Upper lobe of right lung (tissue), 1 donor: ENCODE results near the gene GCSH. TPM values are rescaled to one million over a fixed set of nuclear protein-coding genes. Genes with fewer than 3 reads are reported as not detected.

ENCODE experiments used
- ATAC-seq: fragments of 200-7000 bp; cut with Tn5 transposase; one replicate; pipeline ENCODE4 v1.9.1; 2020; ENCODE audit warnings: mild to moderate bottlenecking, moderate library complexity
- DNase-seq: peaks from one replicate; pipeline ENCODE4 v3.0.0-alpha.2; 2020
- H3K27ac ChIP-seq: fragments of 200-600 bp; one replicate; pipeline ENCODE4 v1.8.0; 2022
- H3K27me3 ChIP-seq: fragments of 200-600 bp; one replicate; pipeline ENCODE4 v1.8.0; 2022; ENCODE audit warnings: mild to moderate bottlenecking
- H3K36me3 ChIP-seq: fragments of 200-600 bp; one replicate; pipeline ENCODE4 v1.8.0; 2022
- H3K4me1 ChIP-seq: fragments of 200-600 bp; one replicate; pipeline ENCODE4 v1.8.0; 2022
- H3K4me3 ChIP-seq: fragments of 200-600 bp; one replicate; pipeline ENCODE4 v1.8.0; 2022; ENCODE audit warnings: mild to moderate bottlenecking
- H3K9me3 ChIP-seq: fragments of 200-600 bp; one replicate; pipeline ENCODE4 v1.8.0; 2022
- intact Hi-C: fragments of 100-400 bp; cut with DNase I; formaldehyde crosslinking; loops from one replicate; pipeline ENCODE4 v1.11.0; 2022
- total RNA-seq: library from RNA; stranded (reverse); fragmentation: NEBNext Ultra II Directional; extraction: Animal tissue kit (Norgen Biotek cat#: 25700); gene quantifications from one replicate; pipeline ENCODE4 v1.2.1, GENCODE V29; 2021
- TF ChIP-seq, protein P1 (sequence below): fragments of 200-600 bp; IDR thresholded peaks from one replicate; pipeline ENCODE4 v1.8.0; 2022; ENCODE audit warnings: antibody characterized with exemption
- donor health status: DM: no; HTN: yes; CAD: no; lungs with severe emphysema.

Gene GCSH
- total RNA-seq, 1 donor from 2014 or later = 17.0 TPM

- no peaks in the 10 kb centered on the region for H3K36me3 ChIP-seq
- TF ChIP-seq, protein P1, sequence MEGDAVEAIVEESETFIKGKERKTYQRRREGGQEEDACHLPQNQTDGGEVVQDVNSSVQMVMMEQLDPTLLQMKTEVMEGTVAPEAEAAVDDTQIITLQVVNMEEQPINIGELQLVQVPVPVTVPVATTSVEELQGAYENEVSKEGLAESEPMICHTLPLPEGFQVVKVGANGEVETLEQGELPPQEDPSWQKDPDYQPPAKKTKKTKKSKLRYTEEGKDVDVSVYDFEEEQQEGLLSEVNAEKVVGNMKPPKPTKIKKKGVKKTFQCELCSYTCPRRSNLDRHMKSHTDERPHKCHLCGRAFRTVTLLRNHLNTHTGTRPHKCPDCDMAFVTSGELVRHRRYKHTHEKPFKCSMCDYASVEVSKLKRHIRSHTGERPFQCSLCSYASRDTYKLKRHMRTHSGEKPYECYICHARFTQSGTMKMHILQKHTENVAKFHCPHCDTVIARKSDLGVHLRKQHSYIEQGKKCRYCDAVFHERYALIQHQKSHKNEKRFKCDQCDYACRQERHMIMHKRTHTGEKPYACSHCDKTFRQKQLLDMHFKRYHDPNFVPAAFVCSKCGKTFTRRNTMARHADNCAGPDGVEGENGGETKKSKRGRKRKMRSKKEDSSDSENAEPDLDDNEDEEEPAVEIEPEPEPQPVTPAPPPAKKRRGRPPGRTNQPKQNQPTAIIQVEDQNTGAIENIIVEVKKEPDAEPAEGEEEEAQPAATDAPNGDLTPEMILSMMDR = no peak
- no peak overlapping the region for H3K4me3 ChIP-seq
- DNase-seq = no peak
- no peaks in the 10 kb centered on the region for H3K4me1 ChIP-seq
- ATAC-seq = no peak
- no peaks in the 10 kb centered on the region for H3K27me3 ChIP-seq
- H3K27ac ChIP-seq = no peak overlapping the region
- intact Hi-C loops = no loop called here
- H3K9me3 ChIP-seq = no peaks in the 10 kb centered on the region
Measured at GRCh38 chr16:81069063-81069462, 27.1 kb downstream of the GCSH start.

GRCh38 chr16:81067166-81067565, 29.0 kb downstream of the GCSH start:
- H3K9me3 ChIP-seq = no peaks in the 10 kb centered on the region
- no peaks in the 10 kb centered on the region for H3K36me3 ChIP-seq
- no peak for ATAC-seq
- no peak for DNase-seq
- intact Hi-C loops = no loop called here
- TF ChIP-seq, protein P1 = no peak
- no peak overlapping the region for H3K27ac ChIP-seq
- H3K27me3 ChIP-seq = no peaks in the 10 kb centered on the region
- H3K4me1 ChIP-seq = no peaks in the 10 kb centered on the region
- no peak overlapping the region for H3K4me3 ChIP-seq

GRCh38 chr16:81066681-81067080, 29.5 kb downstream of the GCSH start:
- Histone ChIP-seq H3K4me3 (no peak overlapping the region), H3K9me3 (no peaks in the 10 kb centered on the region)

GRCh38 chr16:81061871-81062608, 34.2 kb downstream of the GCSH start:
- Histone ChIP-seq H3K27me3 (no peaks in the 10 kb centered on the region), H3K36me3 (no peaks in the 10 kb centered on the region), H3K27ac (no peak overlapping the region), H3K9me3 (no peaks in the 10 kb centered on the region), H3K4me3 (no peak overlapping the region), H3K4me1 (no peaks in the 10 kb centered on the region)
- TF ChIP-seq, protein P1 = no peak
- ATAC-seq (no peak), DNase-seq (no peak)
- intact Hi-C loops = no loop called here

More at GRCh38 chr16:81066681-81067080, 29.5 kb downstream of the GCSH start:
- TF ChIP-seq, protein P1 = no peak
- ATAC-seq (no peak), DNase-seq (no peak)
- Histone ChIP-seq H3K36me3 (no peaks in the 10 kb centered on the region), H3K27me3 (no peaks in the 10 kb centered on the region), H3K4me1 (no peaks in the 10 kb centered on the region), H3K27ac (no peak overlapping the region)
- intact Hi-C loops = no loop called here

DNA sequence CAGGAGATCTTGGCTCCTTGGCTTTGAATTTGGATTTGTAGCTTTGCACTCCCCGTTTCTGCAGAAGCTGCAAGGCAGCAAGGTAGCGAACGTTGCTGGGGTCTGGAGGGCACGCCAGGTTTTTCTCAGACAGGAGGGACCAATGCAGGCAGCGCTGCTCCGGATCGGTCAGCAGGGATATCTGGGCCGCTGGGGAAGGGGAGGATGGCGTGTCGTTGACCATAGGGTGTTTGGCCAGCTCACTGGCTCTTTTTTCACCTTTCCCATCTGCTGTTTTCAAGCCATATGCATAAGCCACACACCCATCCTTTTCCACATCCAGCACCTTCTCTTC, 34.9 kb downstream of the GCSH start:
- H3K4me1 ChIP-seq = no peaks in the 10 kb centered on the region
- no peaks in the 10 kb centered on the region for H3K27me3 ChIP-seq
- TF ChIP-seq, protein P1 = no peak
- H3K36me3 ChIP-seq = no peaks in the 10 kb centered on the region
- H3K27ac ChIP-seq = no peak overlapping the region
- DNase-seq = no peak
- H3K4me3 ChIP-seq = no peak overlapping the region
- no peak for ATAC-seq
- intact Hi-C loops = no loop called here
- no peaks in the 10 kb centered on the region for H3K9me3 ChIP-seq
